GM19397 (cell line): ENCODE results near the gene SLC1A2.

Source experiments
- ATAC-seq: cut with Tn5 transposase; IDR thresholded peaks from one replicate; pipeline ENCODE4 v1.9.1; 2021; ENCODE audit warnings: mild to moderate bottlenecking, moderate library complexity; ENCODE audit not compliant: unreplicated experiment

The SLC1A2 gene

GRCh38 chr11:35419184-35419829, at the start of gene SLC1A2:
Gene SLC1A2 (minus strand): TSS chr11:35419558. CDS start chr11:35418966, 592 bp downstream.
- ATAC-seq, result no peak

- ATAC-seq, result no peak
Observed at GRCh38 chr11:35466058-35466457, 46.7 kb upstream of the SLC1A2 start.

GRCh38 chr11:35464308-35464707, 45.0 kb upstream of the SLC1A2 start:
- ATAC-seq, result no peak

GRCh38 chr11:35463331-35463751, 44.0 kb upstream of the SLC1A2 start:
- no peak for ATAC-seq

GRCh38 chr11:35461917-35462538, 42.7 kb upstream of the SLC1A2 start:
- no peak for ATAC-seq

- no peak for ATAC-seq
Observed at GRCh38 chr11:35459489-35459888, 40.1 kb upstream of the SLC1A2 start.

GRCh38 chr11:35458846-35459245, 39.5 kb upstream of the SLC1A2 start:
- ATAC-seq, result no peak

- no peak for ATAC-seq
Observed at GRCh38 chr11:35454362-35454761, 35.0 kb upstream of the SLC1A2 start.

GRCh38 chr11:35436581-35437250, 17.4 kb upstream of the SLC1A2 start:
- no peak for ATAC-seq

GRCh38 chr11:35433588-35433987, 14.2 kb upstream of the SLC1A2 start:
- ATAC-seq, result no peak

- no peak for ATAC-seq
Observed at GRCh38 chr11:35432464-35432863, 13.1 kb upstream of the SLC1A2 start.

GRCh38 chr11:35427071-35427470, 7.7 kb upstream of the SLC1A2 start:
- no peak for ATAC-seq

- ATAC-seq, result no peak
Observed at GRCh38 chr11:35426351-35426750, 7.0 kb upstream of the SLC1A2 start.

GRCh38 chr11:35425603-35426212, 6.3 kb upstream of the SLC1A2 start:
- ATAC-seq, result no peak

GRCh38 chr11:35424157-35424940, 5.0 kb upstream of the SLC1A2 start:
- ATAC-seq, result no peak

GRCh38 chr11:35420371-35420770, 1.0 kb upstream of the SLC1A2 start:
- no peak for ATAC-seq

GRCh38 chr11:35419830-35420333, 524 bp upstream of the SLC1A2 start:
- ATAC-seq, result no peak

- ATAC-seq, result no peak
Observed at GRCh38 chr11:35418282-35419183, 825 bp downstream of the SLC1A2 start.

- no peak for ATAC-seq
Observed at GRCh38 chr11:35415487-35415886, 3.9 kb downstream of the SLC1A2 start.

GRCh38 chr11:35414776-35415175, 4.6 kb downstream of the SLC1A2 start:
- ATAC-seq, result no peak
